NCI-H2029 (cell line): ENCODE results near the gene HNRNPR.
"Not testable (repeated sequence)": the region's sequence is repeated elsewhere in the genome, so short reads cannot be mapped to it uniquely, and the experiment has no call there.

Experiments
- DNase-seq: peaks from one replicate; lab custom pipeline; 2025; lab: John Stamatoyannopoulos, UW

Gene HNRNPR

DNA sequence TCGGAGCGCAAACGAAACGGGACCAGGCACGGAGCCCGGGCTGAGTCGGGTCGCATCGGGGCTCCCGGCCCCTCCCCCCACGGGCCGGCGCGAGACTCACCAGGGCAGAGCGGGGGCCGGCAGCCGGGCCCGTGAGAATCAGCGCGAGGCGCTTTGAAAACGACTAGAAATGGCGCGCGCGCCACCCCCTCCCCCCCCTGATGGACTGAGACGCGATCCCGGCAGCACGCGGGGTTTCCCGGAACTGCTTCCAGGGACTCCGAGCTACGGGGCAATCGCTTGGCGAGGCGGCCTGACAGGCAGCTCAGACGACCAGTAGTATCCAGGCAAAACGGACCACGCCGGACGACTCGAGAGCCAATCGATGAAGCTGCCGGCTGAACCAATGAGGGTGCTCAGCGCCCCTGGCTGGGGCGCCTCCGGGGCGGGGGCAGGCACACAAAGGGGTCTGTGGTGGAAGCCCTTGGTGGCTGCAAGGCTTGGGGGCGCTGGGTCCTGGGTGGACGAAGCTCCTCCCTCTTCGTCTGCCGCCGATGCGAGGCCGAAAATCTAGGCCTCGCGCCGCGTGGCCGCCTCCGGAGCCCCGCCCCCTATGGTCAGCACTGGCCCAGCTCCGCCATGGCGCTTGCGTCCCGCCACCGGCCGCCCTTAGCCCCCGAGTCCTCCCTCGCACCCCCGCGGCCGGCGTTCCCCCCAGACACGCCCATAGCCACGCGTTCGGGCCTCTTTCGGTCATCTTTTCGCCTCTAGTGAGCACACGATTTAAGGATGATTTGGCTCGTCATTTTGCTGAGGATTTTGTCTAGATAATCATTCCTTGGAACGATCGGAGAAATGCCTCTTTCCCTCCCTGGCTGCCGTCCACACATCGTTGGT lies at the start of gene HNRNPR:
HNRNPR (minus strand) TSS at position 174 of the 876 bp plus-strand sequence. CDS start 3,276 bp downstream, outside the sequence.
- DNase-seq = peak; percentile 98

DNA sequence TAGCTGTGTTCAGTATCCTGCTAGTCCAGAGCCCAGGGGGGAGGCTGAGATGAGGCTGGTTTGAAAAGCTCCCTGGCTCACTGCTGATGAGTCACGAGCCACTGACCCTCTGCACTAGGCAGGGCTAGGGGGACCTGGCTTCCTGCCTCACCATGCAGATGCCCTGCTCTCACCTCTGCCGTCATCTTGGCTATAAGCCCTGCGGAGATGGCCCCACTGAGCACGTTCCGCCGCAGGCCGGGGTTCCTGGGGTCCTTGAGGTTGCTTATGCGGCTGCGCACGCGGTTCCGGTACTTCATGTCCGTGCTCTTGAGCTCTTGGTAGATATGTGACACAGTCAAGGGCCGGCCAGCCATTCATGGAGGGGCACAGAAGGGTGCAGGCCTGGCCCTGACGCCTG lies 49.6 kb upstream of the HNRNPR start:
- no peak for DNase-seq

DNA sequence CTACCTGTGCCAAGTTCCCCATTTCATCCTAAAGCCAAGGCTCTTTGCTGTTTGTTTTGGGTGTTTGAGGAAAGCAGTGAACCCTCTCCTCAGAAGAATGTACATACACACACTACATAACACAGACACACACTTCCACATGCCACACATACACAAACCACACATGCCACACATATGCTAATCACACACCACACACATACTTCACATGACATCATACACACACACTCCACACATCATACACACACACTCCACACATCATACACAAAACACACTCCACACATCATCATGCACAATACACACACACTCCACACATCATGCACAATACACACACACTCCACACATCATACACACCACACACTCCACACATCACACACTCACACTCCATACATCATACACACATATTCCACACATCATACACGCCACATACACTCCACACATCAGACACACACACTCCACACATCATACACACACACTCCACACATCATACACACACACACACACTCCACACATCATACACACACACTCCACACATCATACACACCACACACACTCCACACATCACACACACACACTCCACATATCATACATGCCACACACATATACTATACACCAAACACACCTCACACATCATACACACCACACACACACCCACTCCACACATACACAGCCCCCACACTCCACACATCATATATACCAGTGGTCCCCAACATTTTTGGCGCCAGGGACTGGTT lies 48.2 kb upstream of the HNRNPR start:
- no peak for DNase-seq

DNA sequence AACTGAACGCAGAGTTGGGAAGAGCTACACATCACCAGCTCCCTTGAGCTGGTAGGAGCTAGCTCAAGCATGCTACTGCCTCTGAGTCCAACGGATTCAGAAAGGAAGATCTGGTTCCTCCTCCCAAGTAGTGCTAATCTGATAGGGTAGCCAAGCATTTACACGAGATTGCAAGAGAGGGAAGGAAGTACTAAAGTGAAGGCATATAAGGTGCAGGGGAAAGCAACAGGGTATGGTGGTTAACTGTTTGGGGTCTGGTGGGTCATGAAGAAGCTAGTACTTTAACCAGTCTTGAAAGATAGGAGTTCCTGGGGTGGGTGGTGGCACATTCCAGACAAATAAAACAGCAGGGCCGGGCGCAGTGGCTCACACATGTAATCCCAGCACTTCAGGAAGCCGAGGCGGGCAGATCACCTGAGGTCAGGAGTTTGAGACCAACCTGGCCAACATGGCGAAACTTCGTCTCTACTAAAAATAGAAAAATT lies 45.8 kb upstream of the HNRNPR start:
- no peak for DNase-seq

DNA sequence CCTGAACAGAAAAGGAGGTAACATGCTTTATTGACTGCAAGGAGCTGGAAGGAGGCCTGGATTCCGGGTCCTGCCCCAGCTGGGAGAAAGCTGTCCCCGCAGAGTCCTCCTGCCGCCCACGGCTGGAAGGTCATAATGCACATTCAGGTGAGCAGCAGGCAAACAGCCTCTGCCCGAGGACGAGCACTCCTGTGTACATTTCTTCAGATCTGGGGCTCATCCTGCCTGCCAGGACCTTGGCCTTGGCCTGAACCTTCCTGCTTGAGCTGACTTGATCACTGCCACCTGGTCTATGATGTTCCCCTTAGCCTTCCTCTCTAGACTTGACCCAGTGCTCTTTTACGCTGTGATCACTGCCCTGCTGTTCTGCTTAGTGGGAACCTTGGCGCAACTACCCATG lies 43.4 kb upstream of the HNRNPR start:
- no peak for DNase-seq

DNA sequence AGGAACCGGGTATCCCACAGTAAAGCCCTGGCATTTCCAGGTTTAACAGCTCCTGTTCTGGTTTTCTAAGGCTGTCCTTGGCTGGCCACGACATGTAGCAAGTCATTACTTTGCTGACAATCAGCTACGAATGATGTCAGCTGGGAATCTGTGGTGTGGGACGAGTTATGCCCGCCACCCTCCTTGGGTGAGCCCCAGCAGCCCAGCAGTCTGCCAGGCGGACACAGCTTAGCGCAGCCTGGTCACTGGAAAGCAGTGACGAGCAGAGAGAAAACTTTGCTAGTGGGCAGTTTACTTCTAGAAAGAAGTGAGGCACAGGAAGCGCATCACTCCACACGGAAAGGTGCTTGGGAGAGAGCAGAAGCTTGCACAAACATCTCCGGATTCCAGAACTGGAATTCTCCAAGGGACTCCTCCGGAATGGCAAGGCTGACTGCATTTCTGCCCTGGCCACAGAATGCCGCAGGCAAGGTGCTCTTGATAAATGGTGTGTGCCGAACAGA lies 41.1 kb upstream of the HNRNPR start:
- no peak for DNase-seq

DNA sequence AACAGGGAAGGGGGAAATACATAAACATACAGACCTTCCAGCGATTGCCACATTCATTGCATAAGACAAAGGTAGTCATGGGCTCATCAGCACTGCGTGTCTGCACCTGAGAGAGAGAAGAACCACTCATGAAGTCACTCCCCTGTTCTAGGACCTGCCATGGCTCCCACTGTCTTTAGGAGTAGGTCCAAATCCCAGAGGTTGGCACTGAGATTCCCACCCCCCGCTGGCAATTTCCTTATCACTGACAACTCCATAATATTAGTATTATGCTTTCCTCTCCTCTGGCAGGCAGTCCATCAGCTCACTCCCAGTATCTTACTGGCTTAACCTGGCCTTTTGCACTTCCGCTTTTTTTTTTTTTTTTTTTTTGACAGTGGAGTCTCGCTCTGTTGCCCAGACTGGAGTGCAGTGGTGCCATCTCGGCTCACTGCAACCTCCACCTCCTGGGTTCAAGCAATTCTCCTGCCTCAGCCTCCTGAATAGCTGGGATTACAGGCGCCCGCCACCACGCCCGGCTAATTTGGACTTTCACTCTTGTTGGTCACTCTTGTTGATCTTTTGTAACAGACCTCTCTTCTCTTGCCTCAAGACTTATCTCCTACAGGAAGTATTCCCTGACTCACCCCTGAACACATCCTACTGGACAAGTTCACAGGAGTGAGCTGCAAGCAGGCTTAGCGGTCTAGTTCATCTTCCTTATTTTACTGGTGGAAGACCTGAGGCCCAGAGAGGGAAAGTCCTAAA lies 40.4 kb upstream of the HNRNPR start:
- DNase-seq = no peak

DNA sequence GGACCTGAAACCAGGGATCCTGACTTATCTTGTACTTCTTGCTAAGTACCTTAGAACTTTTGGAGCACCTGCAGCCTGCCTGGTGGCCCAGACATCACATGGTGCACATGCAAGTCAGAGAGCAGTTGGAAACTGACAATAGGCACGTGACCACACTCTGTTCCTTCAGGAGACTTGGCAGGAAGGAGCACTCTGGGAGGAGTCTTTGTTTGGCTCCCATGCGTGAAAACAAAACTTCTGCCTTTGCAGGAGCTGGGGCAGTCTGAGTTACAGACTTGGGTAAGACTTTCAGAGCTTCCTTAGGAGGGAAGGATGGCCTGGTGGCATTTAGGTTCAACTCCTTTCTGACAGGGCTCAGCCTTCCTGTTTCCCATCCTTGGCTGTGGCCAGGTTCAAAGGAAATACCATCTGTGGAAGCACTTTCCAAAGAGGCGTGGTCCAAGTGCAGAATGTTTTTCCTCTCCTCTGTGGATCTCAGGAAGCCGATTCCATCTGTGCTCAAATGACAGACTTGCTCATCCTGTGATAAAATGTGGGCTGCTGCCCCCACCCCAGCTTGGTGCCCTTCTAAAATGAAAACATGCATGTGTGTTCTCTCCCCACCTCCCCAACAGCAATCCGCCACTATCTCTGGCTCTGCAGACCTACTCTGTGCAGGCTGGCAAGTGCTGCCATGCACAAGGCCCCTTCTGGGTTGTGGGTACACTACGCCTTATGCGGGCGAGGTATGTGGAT lies 39.7 kb upstream of the HNRNPR start:
- no peak for DNase-seq

DNA sequence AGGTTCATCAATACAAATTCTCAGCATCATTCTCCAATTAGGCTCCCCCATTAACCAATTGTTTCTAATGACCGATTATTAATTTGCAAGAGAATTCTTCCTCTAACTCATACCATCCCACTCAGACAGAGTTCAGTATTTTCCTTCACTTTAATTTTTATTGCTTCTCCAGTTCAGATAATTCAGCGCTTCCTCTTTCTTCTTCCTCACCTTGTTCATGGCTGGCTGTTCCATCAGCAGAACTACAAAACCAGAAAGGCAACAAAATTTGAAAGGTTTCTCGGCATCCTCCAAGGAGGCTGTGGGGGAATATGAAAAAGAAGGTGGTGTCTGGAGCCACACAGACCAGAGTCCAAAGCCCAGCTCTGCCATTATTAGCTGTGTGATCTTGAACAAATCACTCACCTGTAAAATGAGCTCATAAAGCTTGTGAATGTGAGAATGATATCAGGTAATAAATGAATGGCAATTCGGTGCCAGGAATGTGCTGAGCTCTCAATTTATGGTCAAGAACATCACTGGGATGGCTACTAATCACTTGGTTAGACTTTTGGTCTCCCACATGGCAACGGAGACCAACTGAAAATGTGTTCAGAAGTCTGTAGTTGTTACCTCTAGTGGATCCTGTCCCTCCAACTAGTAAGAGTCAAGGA lies 37.3 kb upstream of the HNRNPR start:
- DNase-seq = no peak

DNA sequence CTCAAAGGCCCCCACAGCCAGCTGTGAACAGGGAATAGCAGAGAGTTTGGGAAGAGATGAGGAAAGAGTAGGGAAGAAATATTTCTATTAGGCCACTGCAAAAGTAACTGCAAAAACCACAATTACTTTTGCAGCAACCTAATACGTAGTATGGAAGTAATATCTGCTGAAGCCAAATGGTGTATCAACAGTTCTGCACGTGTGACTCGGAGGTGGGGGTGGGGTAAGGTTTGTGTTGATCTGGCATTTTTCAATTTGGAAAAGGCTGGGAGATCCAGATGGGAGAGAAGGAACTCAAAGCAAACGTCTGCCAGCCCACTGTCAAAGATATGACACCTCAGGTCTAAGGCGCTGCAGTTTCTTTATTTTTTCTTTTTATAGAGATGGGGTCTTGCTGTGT lies 36.6 kb upstream of the HNRNPR start:
- DNase-seq = no peak

DNA sequence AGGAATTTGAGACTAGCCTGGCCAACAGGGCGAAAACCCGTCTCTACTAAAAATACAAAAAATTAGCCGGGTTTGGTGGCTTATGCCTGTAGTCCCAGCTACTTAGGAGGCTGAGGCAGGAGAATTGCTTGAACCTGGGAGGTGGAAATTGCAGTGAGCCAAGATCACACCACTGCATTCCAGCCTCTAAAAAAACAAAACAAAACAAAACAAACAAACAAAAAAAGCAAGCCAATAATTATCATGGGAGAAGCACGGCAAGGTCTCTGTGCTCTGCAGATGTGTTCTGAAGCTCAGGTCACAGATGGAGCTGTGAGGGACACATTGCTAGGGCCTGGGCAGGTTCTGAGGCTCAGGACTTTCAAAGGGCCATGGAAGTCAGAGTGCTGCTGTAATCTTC lies 36.2 kb upstream of the HNRNPR start:
- not testable (repeated sequence) for DNase-seq

DNA sequence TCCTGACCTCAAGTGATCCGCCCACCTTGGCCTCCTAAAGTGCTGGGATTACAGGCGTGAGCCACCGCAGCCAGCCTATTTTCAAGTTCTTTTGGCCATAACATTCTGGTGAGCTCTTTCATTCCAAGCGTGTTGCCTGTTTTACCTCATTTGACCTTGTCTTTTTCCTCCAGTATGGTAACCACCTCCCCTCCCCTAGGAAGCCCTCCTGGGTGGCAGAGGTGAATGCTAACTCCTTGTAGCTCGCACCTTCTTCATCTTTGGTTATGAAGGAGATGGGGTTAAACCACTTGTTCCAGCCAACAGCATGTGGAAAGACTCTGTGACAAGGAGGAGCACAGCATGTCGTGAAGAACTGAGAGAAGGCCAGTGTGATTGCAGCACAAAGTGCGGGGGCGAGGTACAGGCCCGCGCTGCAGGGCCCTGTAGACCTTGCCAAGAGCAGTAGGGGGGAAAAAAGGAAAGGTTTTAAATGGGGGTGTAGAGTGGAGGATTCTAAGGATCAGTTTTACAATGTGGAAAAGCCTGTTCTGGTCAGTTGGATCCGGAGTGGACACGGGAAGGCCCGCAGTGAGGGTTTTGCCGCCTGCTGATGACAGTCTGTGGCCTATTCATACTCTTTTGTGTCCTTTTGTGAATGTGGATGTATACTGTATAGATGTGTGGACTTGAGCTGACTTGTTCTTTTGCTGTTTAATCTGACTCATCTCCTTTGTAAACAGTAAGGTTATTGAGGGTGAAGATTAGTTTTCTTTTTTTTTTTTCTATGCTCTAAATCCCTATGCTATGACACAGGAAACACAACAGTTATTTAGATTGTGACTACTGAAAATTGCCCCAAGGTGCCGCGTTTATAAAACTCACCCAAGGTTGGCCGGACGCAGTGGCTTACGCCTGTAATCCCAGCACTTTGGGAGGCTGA lies 33.1 kb upstream of the HNRNPR start:
- DNase-seq = no peak

DNA sequence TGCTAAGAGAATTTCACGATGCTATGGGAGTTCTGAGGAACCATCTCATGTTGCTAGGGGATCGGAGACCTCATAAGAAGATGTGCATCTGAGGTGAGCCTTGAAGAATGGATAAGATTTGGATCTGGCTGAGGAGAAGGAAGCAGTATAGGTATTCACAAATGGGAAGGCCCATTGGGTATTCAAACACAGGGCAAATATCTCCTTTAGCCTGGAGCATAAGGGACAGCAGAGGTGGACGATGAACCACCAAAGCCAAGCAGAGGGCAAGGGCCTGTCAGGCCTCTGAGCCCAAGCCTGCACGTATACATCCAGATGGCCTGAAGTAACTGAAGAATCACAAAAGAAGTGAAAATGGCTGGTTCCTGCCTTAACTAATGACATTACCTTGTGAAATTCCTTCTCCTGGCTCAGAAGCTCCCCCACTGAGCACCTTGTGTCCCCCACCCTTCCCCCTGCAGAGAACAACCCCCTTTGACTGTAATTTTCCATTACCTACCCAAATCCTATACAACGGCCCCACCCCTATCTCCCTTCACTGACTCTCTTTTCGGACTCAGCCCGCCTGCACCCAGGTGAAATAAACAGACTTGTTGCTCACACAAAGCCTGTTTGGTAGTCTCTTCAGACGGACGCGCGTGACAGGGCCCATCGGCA lies 30.1 kb upstream of the HNRNPR start:
- not testable (repeated sequence) for DNase-seq

DNA sequence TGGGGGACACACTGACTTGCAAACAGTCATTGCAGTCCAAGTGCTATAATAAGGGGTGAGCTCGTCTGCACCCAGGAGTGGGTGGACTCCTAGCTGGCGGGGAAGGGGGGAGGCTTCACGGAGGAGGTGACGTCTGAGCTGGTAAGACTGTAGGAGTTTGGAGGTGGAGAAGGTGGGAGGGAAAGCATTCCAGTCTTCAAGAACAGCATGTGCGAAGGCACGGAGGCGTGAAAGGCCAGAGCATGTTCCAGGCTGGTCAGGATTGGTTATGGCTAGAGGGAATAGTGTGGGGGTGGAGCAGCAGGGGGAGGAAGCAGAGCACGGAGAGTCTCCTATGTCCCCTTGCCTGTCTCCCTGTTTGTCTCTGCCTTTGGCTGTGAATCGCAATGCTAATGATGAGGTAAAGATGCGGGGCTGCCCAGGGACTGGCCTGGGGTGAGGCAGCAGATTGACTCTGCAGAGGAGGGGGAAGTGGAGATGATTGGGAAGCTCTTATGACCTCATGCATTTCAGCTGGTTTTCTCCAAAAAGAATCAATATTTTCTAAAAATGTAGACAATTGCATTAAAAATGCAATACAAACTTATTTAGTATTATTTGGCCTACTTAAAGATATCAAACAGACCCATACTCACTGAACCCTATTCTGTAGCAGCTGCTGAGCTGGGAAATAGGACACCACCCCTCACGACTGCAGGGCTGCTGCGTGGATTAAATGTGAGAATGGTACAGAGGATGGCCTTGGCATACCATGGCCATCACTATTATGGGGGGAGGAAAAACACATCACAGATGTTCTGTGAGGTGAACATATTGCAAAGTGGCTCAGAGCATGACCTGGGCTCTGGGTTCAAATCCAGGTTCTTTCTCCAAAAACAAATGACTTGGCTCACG lies 28.1 kb upstream of the HNRNPR start:
- DNase-seq = no peak

DNA sequence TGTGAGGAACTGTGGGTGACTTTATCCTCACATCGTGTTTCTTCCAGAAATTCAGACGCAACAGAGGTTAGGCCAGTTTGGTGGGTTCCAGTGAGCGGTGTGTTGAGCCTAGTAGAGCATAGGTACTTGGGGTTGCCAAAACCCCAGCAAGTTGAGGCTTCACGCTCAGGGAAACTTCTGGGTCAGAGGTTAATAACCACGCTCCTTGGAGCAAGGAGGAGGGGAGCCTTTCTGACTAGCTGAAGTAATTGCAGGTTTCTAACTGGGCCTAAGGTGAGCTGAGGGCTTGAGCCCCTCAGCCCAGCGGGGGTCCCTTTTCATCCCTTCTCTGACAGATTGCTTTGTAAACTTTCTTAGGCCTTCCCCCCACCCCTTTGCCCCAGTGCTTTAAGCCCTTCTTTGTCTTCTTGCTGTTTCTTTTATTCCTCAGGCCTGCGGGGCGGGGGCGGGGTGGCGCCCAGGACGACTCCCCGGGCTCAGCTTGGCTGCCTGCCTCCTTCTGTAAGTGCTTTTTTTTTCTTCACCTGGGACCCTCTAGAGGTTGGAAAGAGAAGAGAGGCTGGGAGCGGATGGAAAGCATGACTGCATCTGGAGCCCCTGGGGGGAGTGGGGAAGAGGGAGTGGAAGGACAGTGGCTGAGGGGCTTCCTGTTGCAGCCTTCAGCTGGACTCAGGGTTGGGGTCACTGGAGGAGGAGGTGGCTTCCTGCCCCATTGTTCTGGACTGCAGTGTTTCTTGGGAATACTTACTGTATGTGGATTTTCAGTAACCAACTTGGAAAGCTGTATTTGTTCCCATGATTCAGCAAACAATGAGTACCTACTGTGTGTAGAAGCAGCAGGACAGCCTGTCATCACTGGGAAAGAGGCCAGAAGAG lies 26.9 kb upstream of the HNRNPR start:
- DNase-seq = no peak

DNA sequence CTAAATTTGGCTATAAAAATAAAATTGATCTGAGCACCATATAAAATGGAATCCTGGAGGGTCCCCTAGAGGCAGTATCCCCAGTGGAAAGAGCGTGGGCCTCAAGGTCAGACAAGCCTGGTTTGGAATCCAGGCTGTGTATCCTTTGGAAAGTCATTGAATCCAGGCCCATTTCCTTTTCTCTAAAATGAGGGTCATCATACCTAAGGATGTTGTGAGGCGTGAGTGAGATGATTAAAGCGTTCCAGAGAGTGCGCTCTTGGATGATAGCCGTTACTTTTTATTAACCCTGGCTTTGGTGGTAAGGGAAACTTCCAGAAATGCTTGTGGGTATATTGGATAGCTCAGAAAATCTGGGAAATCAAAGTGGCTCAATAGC lies 26.2 kb upstream of the HNRNPR start:
- DNase-seq = no peak

DNA sequence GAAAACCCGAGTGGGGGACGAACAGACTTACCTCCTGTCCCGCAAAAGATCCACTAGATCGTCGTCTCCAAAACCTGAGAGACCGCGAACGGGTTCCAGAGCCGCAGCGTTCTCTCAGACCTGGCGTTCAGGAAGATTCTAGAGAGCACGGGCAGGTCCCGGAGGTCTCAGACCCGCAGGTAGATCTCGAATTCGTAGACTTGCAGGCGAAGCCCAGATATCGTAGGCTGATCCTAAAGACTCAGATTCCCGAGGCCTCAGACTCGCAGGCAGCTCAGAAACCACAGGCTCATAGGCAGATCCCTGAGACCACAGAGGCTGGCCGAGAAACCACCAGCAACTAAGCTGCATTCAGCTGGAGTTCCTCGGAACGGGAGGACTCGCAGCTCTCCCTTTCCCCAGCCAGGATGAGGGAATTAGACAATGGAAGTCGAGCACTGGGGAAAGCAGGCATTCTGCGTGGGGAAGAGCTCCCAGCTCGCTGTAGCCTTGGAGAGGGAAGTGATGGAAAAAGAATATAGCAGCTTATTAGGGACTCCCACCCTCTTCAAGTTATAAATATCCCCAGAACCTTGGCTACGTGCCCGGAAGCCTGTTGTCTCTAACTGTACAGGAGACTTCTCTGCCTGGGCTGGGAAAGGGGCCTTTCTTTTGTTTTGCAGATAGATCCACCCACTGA lies 25.4 kb upstream of the HNRNPR start, which contains the start of gene ZNF436:
ZNF436 (minus strand) TSS at position 502 of the 679 bp plus-strand sequence. CDS start 1,831 bp downstream, outside the sequence.
- DNase-seq = peak; percentile 72
